ENCODE measurements around the gene PET117. TPM values are rescaled to one million over a fixed set of nuclear protein-coding genes. Genes with fewer than 3 reads are reported as not detected.

Gene PET117
- total RNA-seq, 1 experiment from 2014 or later: 25.0 TPM

DNA sequence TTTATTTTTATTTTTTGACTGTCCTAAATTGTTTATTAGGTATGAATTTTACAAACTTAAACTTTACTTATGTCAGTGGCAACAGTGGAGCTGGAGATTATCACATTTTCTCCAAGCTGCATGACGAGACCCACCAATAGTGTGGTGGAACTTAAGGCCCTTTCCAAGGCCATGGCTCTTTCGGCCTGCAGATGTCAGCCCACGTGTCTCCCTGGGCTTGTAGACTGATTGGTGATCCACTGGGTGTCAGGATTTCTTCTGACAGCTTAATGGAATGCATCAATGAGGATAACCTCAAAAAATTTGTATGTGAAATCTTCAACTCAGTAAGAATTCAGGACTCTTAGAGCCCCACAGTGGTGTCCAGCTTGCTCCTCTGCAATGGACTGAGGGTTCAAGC is 47.6 kb upstream of the PET117 start:
- no peak overlapping the region for H3K18ac ChIP-seq (ENCODE audit: insufficient read length, low read depth, low read length)
- no peak for DNase-seq
- H2BK20ac ChIP-seq (ENCODE audit: low read depth, low read length, poor library complexity, severe bottlenecking): no peak overlapping the region

More for the DNA sequence above, 47.6 kb upstream of the PET117 start:
- Histone ChIP-seq H3K23me2 (ENCODE audit: insufficient read length, low read depth, low read length, poor library complexity, severe bottlenecking) (no peaks in the 10 kb centered on the region), H2AK5ac (ENCODE audit: insufficient read length, low read length) (no peak overlapping the region), H3K14ac (ENCODE audit: insufficient read depth, low read length) (no peak overlapping the region), H4K91ac (ENCODE audit: insufficient read length, low read depth, low read length) (no peak overlapping the region), H2BK120ac (ENCODE audit: low read depth, low read length, poor library complexity, severe bottlenecking) (no peak overlapping the region), H3K56ac (ENCODE audit: insufficient read length, low read depth, low read length) (no peak overlapping the region), H3K9me3 (ENCODE audit: control insufficient read depth, low read depth, low read length) (no peaks in the 10 kb centered on the region), H3K23ac (ENCODE audit: insufficient read length, low read depth, low read length) (no peak overlapping the region), H2BK5ac (ENCODE audit: insufficient read length, low read length) (no peak overlapping the region), H3K9ac (ENCODE audit: extremely low read depth, insufficient read length, low read length) (no peak overlapping the region), H3K79me2 (ENCODE audit: insufficient read depth, low read length) (no peaks in the 10 kb centered on the region), H3K4me1 (ENCODE audit: insufficient read depth, low read length) (no peaks in the 10 kb centered on the region), H2AFZ (ENCODE audit: low read length) (no peak overlapping the region), H4K8ac (replicated peaks; ENCODE audit: insufficient read length, low read depth, low read length) (no peak overlapping the region), H4K5ac (ENCODE audit: insufficient read length, low read depth, low read length) (no peak overlapping the region), H3K27ac (ENCODE audit: insufficient read length, low read depth, low read length) (no peak overlapping the region), H3T11ph (ENCODE audit: low read length) (no peak overlapping the region), H2BK15ac (ENCODE audit: low read depth, low read length) (no peak overlapping the region), H4K20me1 (ENCODE audit: control insufficient read depth, insufficient read depth, insufficient read length) (no peaks in the 10 kb centered on the region), H2BK12ac (ENCODE audit: insufficient read length, low read depth, low read length) (no peak overlapping the region), H3K4me2 (ENCODE audit: insufficient read depth, insufficient read length, low read length) (no peak overlapping the region), H3K79me1 (ENCODE audit: insufficient read depth, low read depth, low read length, poor library complexity, severe bottlenecking) (no peaks in the 10 kb centered on the region), H3K4ac (ENCODE audit: low read depth, low read length) (no peak overlapping the region), H3K27me3 (ENCODE audit: insufficient read depth, low read length) (no peaks in the 10 kb centered on the region)
- no peak overlapping the region for H3K4me3 Mint-ChIP-seq
- no CpG with 5 or more reads among the region's 3 CpGs for WGBS (ENCODE audit: extremely low coverage, insufficient read length, low lambda C conversion rate)
- TF ChIP-seq, protein P1, sequence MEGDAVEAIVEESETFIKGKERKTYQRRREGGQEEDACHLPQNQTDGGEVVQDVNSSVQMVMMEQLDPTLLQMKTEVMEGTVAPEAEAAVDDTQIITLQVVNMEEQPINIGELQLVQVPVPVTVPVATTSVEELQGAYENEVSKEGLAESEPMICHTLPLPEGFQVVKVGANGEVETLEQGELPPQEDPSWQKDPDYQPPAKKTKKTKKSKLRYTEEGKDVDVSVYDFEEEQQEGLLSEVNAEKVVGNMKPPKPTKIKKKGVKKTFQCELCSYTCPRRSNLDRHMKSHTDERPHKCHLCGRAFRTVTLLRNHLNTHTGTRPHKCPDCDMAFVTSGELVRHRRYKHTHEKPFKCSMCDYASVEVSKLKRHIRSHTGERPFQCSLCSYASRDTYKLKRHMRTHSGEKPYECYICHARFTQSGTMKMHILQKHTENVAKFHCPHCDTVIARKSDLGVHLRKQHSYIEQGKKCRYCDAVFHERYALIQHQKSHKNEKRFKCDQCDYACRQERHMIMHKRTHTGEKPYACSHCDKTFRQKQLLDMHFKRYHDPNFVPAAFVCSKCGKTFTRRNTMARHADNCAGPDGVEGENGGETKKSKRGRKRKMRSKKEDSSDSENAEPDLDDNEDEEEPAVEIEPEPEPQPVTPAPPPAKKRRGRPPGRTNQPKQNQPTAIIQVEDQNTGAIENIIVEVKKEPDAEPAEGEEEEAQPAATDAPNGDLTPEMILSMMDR (conservative IDR thresholded peaks at IDR 0.05): 0 out of 3 replicates have a peak, but pooled peaks have one; percentile 13
- peaks cover 6% of the 10 kb centered on the region for H3K27me3 Mint-ChIP-seq (ENCODE audit: low read depth)
- no peaks in the 10 kb centered on the region for H3K36me3 Mint-ChIP-seq (ENCODE audit: insufficient read depth in 1 of 3, low read depth in 3 of 3)
- H3K9me3 Mint-ChIP-seq: no peaks in the 10 kb centered on the region
- no peak overlapping the region for H3K27ac Mint-ChIP-seq
- peaks cover 8 to 13% of the 10 kb centered on the region in 2 experiments; a peak in 3 of 4 replicates for H3K4me1 Mint-ChIP-seq
